ENCODE measurements around the gene MGLL. TPM values are rescaled to one million over a fixed set of nuclear protein-coding genes. Genes with fewer than 3 reads are reported as not detected.
A peak's percentile ranks its signal among the peaks of the same experiment; 100 is the strongest.

The MGLL gene
- total RNA-seq, 1 experiment from 2014 or later: 42.4 TPM

GRCh38 chr3:127697551-127698240 lies 124.6 kb downstream of the MGLL start:
- Mint-ChIP-seq H3K27me3 (ENCODE audit: unreplicated experiment) (no peaks in the 10 kb centered on the region), H3K4me1 (ENCODE audit: low read depth, unreplicated experiment) (no peaks in the 10 kb centered on the region), H3K9me3 (ENCODE audit: low read depth, unreplicated experiment) (no peaks in the 10 kb centered on the region), H3K4me3 (ENCODE audit: low read depth, unreplicated experiment) (no peak overlapping the region), H3K27ac (ENCODE audit: unreplicated experiment) (peak overlapping the region; percentile 19), H3K36me3 (ENCODE audit: insufficient read depth, unreplicated experiment) (peaks cover 12% of the 10 kb centered on the region)
- no TSS peak for BruUV-seq (replicated peaks)
- TF ChIP-seq CTCF (IDR thresholded peaks at IDR 0.05; ENCODE audit: unreplicated experiment): no peak
- intact Hi-C loops (cut with micrococcal nuclease; ENCODE audit: unreplicated experiment): loop anchor here (5.0 kb wide), 1 partner anchor 50 kb away; no protein-coding TSS in a partner anchor
- DNase-seq: peak; percentile 73
- CTCF ChIA-PET: interaction anchor here (0.7 to 1.9 kb wide), 8 partner anchors 9 to 262 kb away, joined by 3 to 9 read pairs (median 4); no protein-coding TSS in a partner anchor

DNA sequence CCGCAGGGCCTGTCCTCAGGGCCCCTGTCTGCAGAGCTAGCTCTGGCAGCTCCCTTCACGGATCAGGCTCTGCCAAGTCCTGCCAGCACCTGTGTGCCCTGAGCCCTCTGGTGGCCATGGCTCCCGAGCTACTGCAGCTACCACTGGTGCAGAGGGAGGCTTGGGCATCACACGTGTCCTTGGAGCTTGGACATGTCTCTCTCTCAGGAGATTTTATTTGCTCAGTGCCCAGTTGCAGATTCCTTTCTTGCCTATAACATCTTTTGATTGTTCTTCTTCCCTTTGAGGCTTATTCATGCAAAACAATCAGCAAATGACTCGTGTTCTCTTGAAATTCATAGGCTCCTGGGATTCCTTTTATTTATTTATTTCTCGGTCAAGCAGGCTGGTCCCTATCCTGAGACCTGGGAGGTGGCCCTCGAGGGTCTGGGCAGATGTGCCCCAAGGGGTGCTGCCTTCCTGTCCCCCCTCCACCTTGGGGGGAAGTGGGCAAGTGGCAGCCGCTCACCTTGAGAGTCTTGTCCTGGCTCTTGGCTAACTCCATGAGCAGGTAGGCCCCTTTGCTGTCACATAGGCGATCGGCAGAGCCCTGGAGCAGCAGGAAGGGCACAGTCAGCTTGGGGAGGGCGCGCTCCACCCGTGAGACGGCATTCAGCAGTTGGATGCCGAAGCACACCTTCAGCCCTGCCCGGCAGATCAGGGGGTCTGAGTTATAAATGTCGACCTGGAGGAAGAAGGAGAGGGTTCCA lies 127.7 kb downstream of the MGLL start:
- no peaks in the 10 kb centered on the region for H3K27me3 Mint-ChIP-seq (ENCODE audit: unreplicated experiment)
- TF ChIP-seq CTCF (IDR thresholded peaks at IDR 0.05; ENCODE audit: unreplicated experiment): peak; percentile 53
- no TSS peak for BruUV-seq (replicated peaks)
- H3K36me3 Mint-ChIP-seq (ENCODE audit: insufficient read depth, unreplicated experiment): peaks cover 12% of the 10 kb centered on the region
- H3K27ac Mint-ChIP-seq (ENCODE audit: unreplicated experiment): no peak overlapping the region
- intact Hi-C loops (cut with micrococcal nuclease; ENCODE audit: unreplicated experiment): loop anchor here (1.0 to 5.0 kb wide), 4 partner anchors 42 to 117 kb away; no protein-coding TSS in a partner anchor
- no peaks in the 10 kb centered on the region for H3K9me3 Mint-ChIP-seq (ENCODE audit: low read depth, unreplicated experiment)
- CTCF ChIA-PET: interaction anchor here (0.6 to 1.5 kb wide), 22 partner anchors 11 to 276 kb away, joined by 3 to 20 read pairs (median 4); partner anchors contain the start of genes ABTB1 and TPRA1
- DNase-seq: peak; percentile 92
- no peak overlapping the region for H3K4me3 Mint-ChIP-seq (ENCODE audit: low read depth, unreplicated experiment)
- H3K4me1 Mint-ChIP-seq (ENCODE audit: low read depth, unreplicated experiment): no peaks in the 10 kb centered on the region

DNA sequence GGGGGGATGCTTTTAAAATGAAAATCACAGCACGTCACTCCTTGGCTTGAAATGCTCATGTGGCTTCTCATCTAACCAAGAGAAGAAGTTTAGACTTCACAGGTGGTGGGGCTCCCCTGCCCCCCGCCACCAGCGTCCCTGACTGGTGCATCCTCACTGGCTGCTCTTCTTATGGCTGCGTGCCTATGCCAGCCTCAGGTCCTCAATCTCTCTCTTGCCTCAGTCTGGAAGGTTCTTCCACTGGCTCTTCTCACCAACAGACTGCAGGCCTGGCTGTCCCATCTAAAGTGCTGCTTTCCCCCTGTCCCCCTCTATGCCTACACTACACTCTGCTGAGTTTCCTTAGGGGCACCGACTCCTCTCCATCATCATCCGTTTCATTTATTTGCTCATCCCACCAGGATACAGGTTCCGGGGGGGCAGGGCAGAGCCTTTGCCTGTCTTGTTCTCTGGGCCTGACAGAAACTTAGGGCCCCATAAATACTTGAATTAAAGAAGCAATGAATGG lies 128.9 kb downstream of the MGLL start:
- CTCF ChIA-PET: interaction anchor here (0.9 to 1.5 kb wide), 2 partner anchors 138 to 229 kb away, joined by 3 to 20 read pairs; no protein-coding TSS in a partner anchor
- intact Hi-C loops (cut with micrococcal nuclease; ENCODE audit: unreplicated experiment): loop anchor here (5.0 kb wide), 2 partner anchors 74 to 116 kb away; no protein-coding TSS in a partner anchor
- Mint-ChIP-seq H3K4me3 (ENCODE audit: low read depth, unreplicated experiment) (no peak overlapping the region), H3K36me3 (ENCODE audit: insufficient read depth, unreplicated experiment) (peaks cover 12% of the 10 kb centered on the region), H3K27me3 (ENCODE audit: unreplicated experiment) (no peaks in the 10 kb centered on the region), H3K4me1 (ENCODE audit: low read depth, unreplicated experiment) (no peaks in the 10 kb centered on the region), H3K9me3 (ENCODE audit: low read depth, unreplicated experiment) (no peaks in the 10 kb centered on the region), H3K27ac (ENCODE audit: unreplicated experiment) (no peak overlapping the region)
- no TSS peak for BruUV-seq (replicated peaks)
- no peak for DNase-seq
- TF ChIP-seq CTCF (IDR thresholded peaks at IDR 0.05; ENCODE audit: unreplicated experiment): no peak

- Mint-ChIP-seq H3K9me3 (ENCODE audit: low read depth, unreplicated experiment) (no peaks in the 10 kb centered on the region), H3K36me3 (ENCODE audit: insufficient read depth, unreplicated experiment) (peaks cover 12% of the 10 kb centered on the region), H3K27me3 (ENCODE audit: unreplicated experiment) (no peaks in the 10 kb centered on the region), H3K4me3 (ENCODE audit: low read depth, unreplicated experiment) (no peak overlapping the region), H3K4me1 (ENCODE audit: low read depth, unreplicated experiment) (no peaks in the 10 kb centered on the region), H3K27ac (ENCODE audit: unreplicated experiment) (no peak overlapping the region)
- BruUV-seq (replicated peaks): no TSS peak
- no peak for TF ChIP-seq CTCF (IDR thresholded peaks at IDR 0.05; ENCODE audit: unreplicated experiment)
- intact Hi-C loops (cut with micrococcal nuclease; ENCODE audit: unreplicated experiment): loop anchor here (5.0 kb wide), 2 partner anchors 75 to 115 kb away; no protein-coding TSS in a partner anchor
- CTCF ChIA-PET: no interaction called here
- DNase-seq: no peak
These were observed 129.6 kb downstream of the MGLL start for GRCh38 chr3:127692501-127693335.
